Neural cell (in vitro differentiated cells): ENCODE data around the gene ZNHIT1. TPM values are rescaled to one million over a fixed set of nuclear protein-coding genes. Genes with fewer than 3 reads are reported as not detected.

ENCODE experiments used
- H2AFZ ChIP-seq: fragments of 200-600, 300-800 bp; sonication (generic), shearing (Covaris generic); 2 replicates; pipeline ENCODE4 v1.6.0; 2014; ENCODE audit warnings: low read depth, mild to moderate bottlenecking, antibody characterized with exemption, low read length, moderate library complexity
- H3F3A ChIP-seq: fragments of 200-600 bp; shearing (Covaris generic); 2 replicates; pipeline ENCODE4 v1.6.1; 2016; ENCODE audit warnings: mild to moderate bottlenecking, moderate library complexity, mixed read lengths, antibody characterized with exemption, low read length; ENCODE audit not compliant: insufficient read depth, poor library complexity, severe bottlenecking
- H3K27ac ChIP-seq: fragments of 200-600, 300-800 bp; sonication (generic), shearing (Covaris generic); 2 replicates; pipeline ENCODE4 v1.5.1; 2014; ENCODE audit warnings: mild to moderate bottlenecking, low read length, moderate library complexity
- H3K27me3 ChIP-seq: fragments of 300-800, 200-600 bp; sonication (generic), shearing (Covaris generic); 2 replicates; pipeline ENCODE4 v1.6.0; 2014; ENCODE audit warnings: mild to moderate bottlenecking, low read depth, low read length, moderate library complexity; ENCODE audit not compliant: insufficient read depth
- H3K36me3 ChIP-seq: fragments of 300-800, 200-600 bp; sonication (generic), shearing (Covaris generic); 2 replicates; pipeline ENCODE4 v1.5.1; 2014; ENCODE audit warnings: mild to moderate bottlenecking, antibody characterized with exemption, low read length, moderate library complexity; ENCODE audit not compliant: insufficient read depth
- H3K4me2 ChIP-seq: fragments of 300-800, 200-600 bp; sonication (generic), shearing (Covaris generic); 2 replicates; pipeline ENCODE4 v1.6.0; 2014; ENCODE audit warnings: mild to moderate bottlenecking, low read length
- H3K4me3 ChIP-seq: fragments of 300-800, 200-600 bp; sonication (generic), shearing (Covaris generic); 2 replicates; pipeline ENCODE4 v1.5.1; 2014; ENCODE audit warnings: mild to moderate bottlenecking, low read length, moderate library complexity
- H3K79me2 ChIP-seq: fragments of 200-600 bp; shearing (Covaris generic); replicated peaks from 2 replicates; pipeline ENCODE4 v1.6.0; 2014; ENCODE audit warnings: mild to moderate bottlenecking, low read length, moderate library complexity; ENCODE audit not compliant: insufficient read depth
- H3K9ac ChIP-seq: fragments of 300-800, 200-600 bp; sonication (generic), shearing (Covaris generic); 2 replicates; pipeline ENCODE4 v1.6.1; 2016; ENCODE audit warnings: mild to moderate bottlenecking, low read length, mixed read lengths
- H3K9me2 ChIP-seq: fragments of 200-600 bp; shearing (Covaris generic); 2 replicates; pipeline ENCODE4 v1.6.1; 2016; ENCODE audit warnings: mild to moderate bottlenecking, low read length, mixed read lengths; ENCODE audit not compliant: insufficient read depth
- H3K9me3 ChIP-seq: fragments of 200-600, 300-800 bp; sonication (generic), shearing (Covaris generic); 2 replicates; pipeline ENCODE4 v1.6.1; 2016; ENCODE audit warnings: mild to moderate bottlenecking, mixed run types, low read length, moderate library complexity, mixed read lengths
- H4K20me1 ChIP-seq: fragments of 200-600 bp; shearing (Covaris generic); 2 replicates; pipeline ENCODE4 v1.6.1; 2016; ENCODE audit warnings: mild to moderate bottlenecking, mixed run types; ENCODE audit not compliant: insufficient read depth
- EP300 ChIP-seq: fragments of 450-650 bp; conservative IDR thresholded peaks from 2 replicates; pipeline ENCODE4 v1.6.1; 2014; ENCODE audit warnings: antibody characterized with exemption, mild to moderate bottlenecking, moderate library complexity; ENCODE audit not compliant: poor library complexity, severe bottlenecking
- EZH2 ChIP-seq: fragments of 200-600, 300-800 bp; shearing (Covaris generic), sonication (generic); IDR thresholded peaks from 2 replicates; pipeline ENCODE4 v1.6.1; 2014; ENCODE audit warnings: antibody characterized with exemption, low read length, borderline replicate concordance, mild to moderate bottlenecking; ENCODE audit not compliant: insufficient read depth, poor library complexity, severe bottlenecking
- MXI1 ChIP-seq: fragments of 450-650 bp; conservative IDR thresholded peaks from 2 replicates; pipeline ENCODE4 v1.6.1; 2014; ENCODE audit warnings: antibody characterized with exemption, mild to moderate bottlenecking; ENCODE audit not compliant: poor library complexity, severe bottlenecking
- POLR2AphosphoS5 ChIP-seq: IDR thresholded peaks from 2 replicates; pipeline ENCODE4 v1.6.1; 2012
- RAD21 ChIP-seq: fragments of 450-650 bp; conservative IDR thresholded peaks from 2 replicates; pipeline ENCODE4 v1.6.1; 2014; ENCODE audit warnings: antibody characterized with exemption, mild to moderate bottlenecking, moderate library complexity
- SMC3 ChIP-seq: fragments of 450-650 bp; conservative IDR thresholded peaks from 2 replicates; pipeline ENCODE4 v1.6.1; 2014; ENCODE audit warnings: antibody characterized with exemption, mild to moderate bottlenecking, moderate library complexity; ENCODE audit not compliant: poor library complexity
- TAF1 ChIP-seq: IDR thresholded peaks from 2 replicates; pipeline ENCODE4 v1.6.1; 2012; ENCODE audit warnings: low read depth
- polyA plus RNA-seq: library from polyadenylated mRNA; depleted of rRNA; stranded (reverse); fragments of >200 nt; gene quantifications from 2 replicates; pipeline ENCODE4 v1.2.3, GENCODE V29; 2014
- TF ChIP-seq, protein P1 (sequence below): fragments of 450-650 bp; IDR thresholded peaks from 2 replicates; pipeline ENCODE4 v1.5.1; 2014; ENCODE audit warnings: antibody characterized with exemption, mild to moderate bottlenecking, moderate library complexity; ENCODE audit not compliant: poor library complexity, severe bottlenecking
- TF ChIP-seq, protein P2 (sequence below): IDR thresholded peaks from 2 replicates; pipeline ENCODE4 v1.6.1; 2012; ENCODE audit warnings: borderline replicate concordance

The ZNHIT1 gene
- polyA plus RNA-seq, 1 donor from 2014 or later: 176 TPM

DNA sequence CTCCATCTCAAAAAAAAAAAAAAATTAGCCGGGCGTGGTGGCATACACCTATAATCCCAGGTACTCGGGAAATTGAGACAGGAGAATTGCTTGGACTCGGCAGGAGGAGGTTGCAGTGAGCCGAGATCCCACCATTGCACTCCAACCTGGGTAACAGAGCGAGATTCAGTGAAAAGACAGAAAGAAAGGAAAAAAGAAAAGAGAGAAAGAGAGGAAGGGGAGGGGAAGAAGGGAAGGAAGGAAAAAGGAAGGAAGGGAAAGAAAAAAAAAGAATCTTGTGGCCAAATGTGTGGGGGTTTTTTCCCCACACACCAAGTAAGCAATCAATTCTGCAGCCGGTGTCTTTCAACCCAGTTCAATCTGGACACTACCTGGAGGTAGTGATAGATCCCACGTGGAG lies 28.9 kb upstream of the ZNHIT1 start:
- no peak overlapping the region for H3K27ac ChIP-seq
- TF ChIP-seq RAD21: no peak
- TF ChIP-seq, protein P1, sequence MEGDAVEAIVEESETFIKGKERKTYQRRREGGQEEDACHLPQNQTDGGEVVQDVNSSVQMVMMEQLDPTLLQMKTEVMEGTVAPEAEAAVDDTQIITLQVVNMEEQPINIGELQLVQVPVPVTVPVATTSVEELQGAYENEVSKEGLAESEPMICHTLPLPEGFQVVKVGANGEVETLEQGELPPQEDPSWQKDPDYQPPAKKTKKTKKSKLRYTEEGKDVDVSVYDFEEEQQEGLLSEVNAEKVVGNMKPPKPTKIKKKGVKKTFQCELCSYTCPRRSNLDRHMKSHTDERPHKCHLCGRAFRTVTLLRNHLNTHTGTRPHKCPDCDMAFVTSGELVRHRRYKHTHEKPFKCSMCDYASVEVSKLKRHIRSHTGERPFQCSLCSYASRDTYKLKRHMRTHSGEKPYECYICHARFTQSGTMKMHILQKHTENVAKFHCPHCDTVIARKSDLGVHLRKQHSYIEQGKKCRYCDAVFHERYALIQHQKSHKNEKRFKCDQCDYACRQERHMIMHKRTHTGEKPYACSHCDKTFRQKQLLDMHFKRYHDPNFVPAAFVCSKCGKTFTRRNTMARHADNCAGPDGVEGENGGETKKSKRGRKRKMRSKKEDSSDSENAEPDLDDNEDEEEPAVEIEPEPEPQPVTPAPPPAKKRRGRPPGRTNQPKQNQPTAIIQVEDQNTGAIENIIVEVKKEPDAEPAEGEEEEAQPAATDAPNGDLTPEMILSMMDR: no peak
- TF ChIP-seq MXI1: no peak
- TF ChIP-seq EP300: no peak
- TF ChIP-seq SMC3: no peak
- TF ChIP-seq EZH2: no peak
- no peak for TF ChIP-seq TAF1
- TF ChIP-seq, protein P2, sequence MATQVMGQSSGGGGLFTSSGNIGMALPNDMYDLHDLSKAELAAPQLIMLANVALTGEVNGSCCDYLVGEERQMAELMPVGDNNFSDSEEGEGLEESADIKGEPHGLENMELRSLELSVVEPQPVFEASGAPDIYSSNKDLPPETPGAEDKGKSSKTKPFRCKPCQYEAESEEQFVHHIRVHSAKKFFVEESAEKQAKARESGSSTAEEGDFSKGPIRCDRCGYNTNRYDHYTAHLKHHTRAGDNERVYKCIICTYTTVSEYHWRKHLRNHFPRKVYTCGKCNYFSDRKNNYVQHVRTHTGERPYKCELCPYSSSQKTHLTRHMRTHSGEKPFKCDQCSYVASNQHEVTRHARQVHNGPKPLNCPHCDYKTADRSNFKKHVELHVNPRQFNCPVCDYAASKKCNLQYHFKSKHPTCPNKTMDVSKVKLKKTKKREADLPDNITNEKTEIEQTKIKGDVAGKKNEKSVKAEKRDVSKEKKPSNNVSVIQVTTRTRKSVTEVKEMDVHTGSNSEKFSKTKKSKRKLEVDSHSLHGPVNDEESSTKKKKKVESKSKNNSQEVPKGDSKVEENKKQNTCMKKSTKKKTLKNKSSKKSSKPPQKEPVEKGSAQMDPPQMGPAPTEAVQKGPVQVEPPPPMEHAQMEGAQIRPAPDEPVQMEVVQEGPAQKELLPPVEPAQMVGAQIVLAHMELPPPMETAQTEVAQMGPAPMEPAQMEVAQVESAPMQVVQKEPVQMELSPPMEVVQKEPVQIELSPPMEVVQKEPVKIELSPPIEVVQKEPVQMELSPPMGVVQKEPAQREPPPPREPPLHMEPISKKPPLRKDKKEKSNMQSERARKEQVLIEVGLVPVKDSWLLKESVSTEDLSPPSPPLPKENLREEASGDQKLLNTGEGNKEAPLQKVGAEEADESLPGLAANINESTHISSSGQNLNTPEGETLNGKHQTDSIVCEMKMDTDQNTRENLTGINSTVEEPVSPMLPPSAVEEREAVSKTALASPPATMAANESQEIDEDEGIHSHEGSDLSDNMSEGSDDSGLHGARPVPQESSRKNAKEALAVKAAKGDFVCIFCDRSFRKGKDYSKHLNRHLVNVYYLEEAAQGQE: no peak
- TF ChIP-seq POLR2AphosphoS5: no peak
- H2AFZ ChIP-seq: no peak overlapping the region
- no peak overlapping the region for H3K4me3 ChIP-seq
- H3K9me2 ChIP-seq: no peaks in the 10 kb centered on the region
- no peaks in the 10 kb centered on the region for H3F3A ChIP-seq
- no peaks in the 10 kb centered on the region for H3K9me3 ChIP-seq
- H3K79me2 ChIP-seq: no peaks in the 10 kb centered on the region
- no peaks in the 10 kb centered on the region for H4K20me1 ChIP-seq
- no peaks in the 10 kb centered on the region for H3K27me3 ChIP-seq
- no peak overlapping the region for H3K9ac ChIP-seq
- no peak overlapping the region for H3K4me2 ChIP-seq
- H3K36me3 ChIP-seq: no peaks in the 10 kb centered on the region

DNA sequence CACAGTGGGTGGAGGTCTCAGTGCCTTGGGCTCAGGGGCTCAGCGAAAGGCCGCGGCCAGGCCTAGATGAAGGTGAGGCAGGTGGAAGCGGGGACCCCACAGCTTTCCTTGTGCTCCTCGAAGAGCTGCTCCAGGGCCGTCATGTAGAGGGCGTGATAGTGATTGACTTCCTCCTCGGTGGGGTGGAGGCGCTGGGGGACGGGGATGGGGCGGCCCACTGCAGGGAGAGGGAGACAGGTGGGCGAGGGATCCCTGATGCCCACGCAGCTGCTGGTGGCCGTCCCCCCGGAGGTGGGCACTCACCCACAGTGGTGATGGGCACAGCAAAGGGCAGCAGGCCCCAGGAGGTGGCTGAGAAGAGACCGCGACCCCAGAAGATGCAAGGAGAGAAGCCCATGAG lies 22.1 kb upstream of the ZNHIT1 start:
- Histone ChIP-seq H2AFZ (no peak overlapping the region), H3K27ac (no peak overlapping the region)

More for the DNA sequence above, 22.1 kb upstream of the ZNHIT1 start:
- Histone ChIP-seq H3F3A (no peaks in the 10 kb centered on the region), H3K79me2 (no peaks in the 10 kb centered on the region), H3K27me3 (peaks cover 5% of the 10 kb centered on the region), H3K9me2 (no peaks in the 10 kb centered on the region), H3K36me3 (no peaks in the 10 kb centered on the region), H4K20me1 (no peaks in the 10 kb centered on the region), H3K9ac (no peak overlapping the region), H3K9me3 (no peaks in the 10 kb centered on the region), H3K4me2 (no peak overlapping the region), H3K4me3 (no peak overlapping the region)
- TF ChIP-seq RAD21 (no peak), TAF1 (no peak), MXI1 (no peak), POLR2AphosphoS5 (no peak), SMC3 (no peak), EP300 (no peak), EZH2 (no peak)
- TF ChIP-seq, protein P1: no peak
- TF ChIP-seq, protein P2: no peak
